ENCODE results near the gene DEPDC1B.
"Not testable (repeated sequence)": the region's sequence is repeated elsewhere in the genome, so short reads cannot be mapped to it uniquely, and the experiment has no call there.

The DEPDC1B gene

DNA sequence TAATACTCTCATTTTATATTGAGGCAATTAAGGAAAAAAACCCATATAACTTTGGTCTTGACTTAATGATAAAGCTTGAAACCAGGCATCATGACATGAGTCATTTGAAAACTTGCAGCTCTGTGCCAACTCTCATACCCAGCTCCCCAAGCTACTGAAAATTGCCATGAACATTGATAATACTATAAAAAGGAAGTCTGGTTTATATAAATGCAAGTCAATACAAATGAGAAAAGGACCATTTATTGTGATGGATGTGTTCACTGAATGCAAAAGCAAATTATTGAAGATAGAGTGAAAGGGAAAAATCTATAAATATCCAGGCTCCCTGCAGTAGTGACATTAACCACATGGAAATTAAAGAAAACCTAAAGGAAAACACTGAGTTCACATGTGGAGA, 116.3 kb downstream of the DEPDC1B start:
- DNase-seq (ENCODE audit: low read depth) = no peak

DNA sequence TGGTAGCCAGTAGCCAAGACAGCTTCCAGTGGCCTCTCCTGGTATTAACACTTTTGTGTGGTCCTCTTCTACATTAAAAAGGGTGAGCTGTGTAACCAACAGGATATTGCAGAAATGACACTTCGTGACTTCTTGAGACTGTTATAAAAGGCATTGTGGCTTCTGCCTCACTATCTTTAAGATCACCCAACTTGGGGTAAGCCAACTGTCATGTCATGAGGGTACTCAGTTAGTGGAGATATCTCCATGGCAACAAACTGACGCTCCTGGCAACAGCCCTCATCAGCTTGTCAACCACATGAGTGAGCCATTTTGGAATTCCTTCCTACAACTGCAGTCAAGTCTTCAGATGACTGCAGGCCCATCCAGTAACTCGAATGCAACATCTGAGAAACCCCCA, 121.7 kb downstream of the DEPDC1B start:
- no peak for DNase-seq (ENCODE audit: low read depth)

- peak; percentile 6 for DNase-seq (ENCODE audit: low read depth)
Observed at GRCh38 chr5:60577116-60577515, 122.8 kb downstream of the DEPDC1B start.

DNA sequence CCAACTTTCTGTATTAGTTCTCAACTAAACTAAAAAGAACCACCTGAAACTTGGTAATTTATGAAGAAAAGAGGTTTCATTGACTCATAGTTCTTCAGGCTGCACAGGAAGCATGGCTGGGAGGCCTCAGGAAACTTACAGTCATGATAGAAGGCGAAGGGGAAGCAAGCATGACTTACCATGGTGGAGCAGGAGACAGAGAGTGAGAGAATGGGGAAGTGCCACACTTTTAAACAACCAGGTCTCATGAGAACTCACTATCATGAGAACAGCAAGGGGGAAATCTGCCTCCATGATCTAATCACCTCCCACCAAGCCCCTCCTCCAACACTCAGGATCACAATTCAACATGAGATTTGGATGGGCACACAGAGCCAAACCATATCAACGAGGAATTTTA, 123.5 kb downstream of the DEPDC1B start:
- no peak for DNase-seq (ENCODE audit: low read depth)

DNA sequence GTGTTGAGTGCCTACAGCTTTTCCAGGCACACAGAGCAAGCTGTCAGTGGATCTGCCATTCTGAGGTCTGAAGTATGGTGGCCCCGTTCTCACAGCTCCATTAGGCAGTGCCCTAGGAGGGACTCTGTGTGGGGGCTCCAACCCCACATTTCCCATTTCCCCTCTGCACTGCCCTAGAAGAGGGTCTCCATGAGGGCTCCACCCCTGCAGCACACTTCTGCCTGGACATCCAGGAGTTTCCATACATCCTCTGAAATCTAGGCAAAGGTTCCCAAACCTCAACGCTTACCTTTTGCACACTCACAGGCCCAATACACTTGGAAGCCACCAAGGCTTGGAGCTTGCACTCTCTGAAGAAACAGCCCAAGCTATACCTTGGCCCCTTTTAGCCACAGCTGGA, 131.3 kb downstream of the DEPDC1B start:
- DNase-seq (ENCODE audit: low read depth) = no peak

DNA sequence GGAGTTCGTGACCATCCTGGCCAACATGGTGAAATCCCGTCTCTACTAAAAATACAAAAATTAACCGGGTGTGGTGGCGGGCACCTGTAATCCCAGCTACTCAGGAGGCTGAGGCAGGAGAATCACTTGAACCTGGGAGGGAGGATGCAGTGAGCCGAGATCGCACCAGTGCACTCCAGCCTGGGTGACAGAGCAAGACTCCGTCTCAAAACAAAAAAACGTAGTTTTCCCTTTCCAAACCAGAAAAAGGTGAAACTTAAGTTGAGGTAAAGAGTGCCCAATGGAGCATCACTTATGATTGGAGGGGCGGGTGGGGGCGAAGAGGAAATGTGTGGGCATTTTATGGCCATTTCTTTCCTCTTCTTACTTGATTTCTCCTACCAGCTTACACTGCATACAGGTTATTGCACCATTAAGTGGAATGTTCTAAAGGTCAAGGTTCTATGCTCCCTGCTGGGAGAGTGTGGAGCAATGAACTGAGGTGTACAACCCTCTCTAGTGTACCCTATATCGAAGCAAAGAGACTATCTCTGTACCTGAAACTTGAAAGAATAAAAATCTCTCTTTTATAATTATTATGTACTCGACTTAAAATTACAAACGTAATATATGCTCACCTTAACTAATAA, 136.2 kb downstream of the DEPDC1B start:
- DNase-seq (ENCODE audit: low read depth) = no peak

DNA sequence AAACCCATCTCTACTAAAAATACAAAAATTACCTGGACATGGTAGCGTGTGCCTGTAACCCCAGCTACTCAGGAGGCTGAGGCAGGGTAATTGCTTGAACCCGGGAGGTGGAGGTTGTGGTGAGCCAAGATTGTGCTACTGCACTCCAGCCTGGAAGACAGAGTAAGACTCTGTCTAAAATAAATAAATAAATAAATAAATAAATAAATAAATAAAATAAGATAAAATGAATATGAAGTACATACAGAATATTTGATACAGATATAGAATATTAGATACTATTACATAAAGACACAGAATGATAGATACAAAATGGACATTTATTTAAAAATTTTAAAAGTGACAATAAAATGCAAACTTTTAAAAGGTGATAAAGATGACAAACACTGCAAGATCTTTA, 146.7 kb downstream of the DEPDC1B start:
- not testable (repeated sequence) for DNase-seq (ENCODE audit: low read depth)

GRCh38 chr5:60551829-60552228, 148.1 kb downstream of the DEPDC1B start:
- DNase-seq (ENCODE audit: low read depth) = no peak

DNA sequence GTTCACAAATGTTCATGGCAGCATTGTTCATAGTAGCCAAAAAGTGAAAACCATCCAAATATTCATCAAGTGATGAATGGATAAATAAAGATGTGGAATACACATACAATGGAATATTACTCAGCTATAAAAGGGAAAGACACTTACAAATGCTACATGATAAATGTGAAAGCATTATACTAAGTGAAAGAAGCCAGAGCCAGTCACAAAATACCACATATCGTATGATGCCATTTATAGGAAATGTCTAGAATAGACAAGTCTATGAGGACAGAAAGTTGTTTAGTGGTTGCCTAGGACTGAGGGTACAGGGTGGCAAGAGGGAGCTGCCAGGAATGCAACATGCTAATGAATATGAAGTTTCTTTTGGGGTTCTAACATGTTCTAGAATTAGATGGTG, 148.7 kb downstream of the DEPDC1B start:
- no peak for DNase-seq (ENCODE audit: low read depth)

DNA sequence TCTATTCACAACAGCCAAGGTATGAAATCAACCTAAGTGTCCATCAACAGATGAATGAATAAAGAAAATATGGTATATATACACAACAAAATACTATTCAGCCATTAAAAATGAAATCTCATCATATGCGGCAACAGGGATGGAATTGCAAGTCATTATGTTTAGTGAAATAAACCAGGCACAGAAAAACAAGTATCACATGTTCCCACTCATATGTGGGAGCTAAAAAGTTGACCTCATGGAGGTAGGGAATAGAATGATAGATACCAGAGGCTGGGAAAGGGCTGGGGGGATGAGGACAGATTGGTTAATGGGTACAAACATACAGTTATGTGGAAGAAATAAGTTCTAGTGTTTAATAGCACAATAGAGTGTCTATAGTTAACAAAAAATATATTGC, 149.7 kb downstream of the DEPDC1B start:
- DNase-seq (ENCODE audit: low read depth) = no peak

DNA sequence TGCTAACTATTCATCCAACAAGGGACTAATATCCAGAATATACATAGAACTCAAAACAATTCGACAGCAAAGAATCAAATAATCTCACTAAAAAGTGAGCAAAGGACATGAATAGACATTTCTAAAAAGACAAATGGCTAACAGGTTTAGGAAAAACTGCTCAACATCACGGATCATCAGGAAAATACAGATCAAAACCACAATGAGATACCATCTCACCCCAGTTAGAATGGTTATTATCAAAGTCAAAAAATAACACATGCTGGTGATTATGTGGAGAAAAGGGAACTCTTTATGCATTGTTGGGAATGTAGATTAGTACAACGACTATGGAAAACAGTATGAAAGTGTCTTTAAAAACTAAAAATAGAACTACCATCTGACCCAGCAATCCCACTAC, 150.1 kb downstream of the DEPDC1B start:
- no peak for DNase-seq (ENCODE audit: low read depth)

Data from iris pigment epithelial cell (primary cell).